ENCODE results near the gene KCNE4.
"Not testable (repeated sequence)": the region's sequence is repeated elsewhere in the genome, so short reads cannot be mapped to it uniquely, and the experiment has no call there.

KCNE4 gene

GRCh38 chr2:223058952-223059716, 7.1 kb downstream of the KCNE4 start:
- DNase-seq: no peak

- DNase-seq: no peak
Observed at GRCh38 chr2:223060201-223060825, 8.3 kb downstream of the KCNE4 start.

GRCh38 chr2:223062396-223062795, 10.4 kb downstream of the KCNE4 start:
- DNase-seq: no peak

- no peak for DNase-seq
Observed at GRCh38 chr2:223065107-223065506, 13.1 kb downstream of the KCNE4 start.

GRCh38 chr2:223066721-223067120, 14.7 kb downstream of the KCNE4 start:
- no peak for DNase-seq

GRCh38 chr2:223068071-223068470, 16.1 kb downstream of the KCNE4 start:
- no peak for DNase-seq

GRCh38 chr2:223069465-223069864, 17.5 kb downstream of the KCNE4 start:
- DNase-seq: no peak

GRCh38 chr2:223069988-223070387, 18.0 kb downstream of the KCNE4 start:
- no peak for DNase-seq

GRCh38 chr2:223071139-223071538, 19.1 kb downstream of the KCNE4 start:
- no peak for DNase-seq

GRCh38 chr2:223072826-223073225, 20.8 kb downstream of the KCNE4 start:
- no peak for DNase-seq

- DNase-seq: no peak
Observed at GRCh38 chr2:223075301-223076270, 23.6 kb downstream of the KCNE4 start.

GRCh38 chr2:223076573-223076972, 24.6 kb downstream of the KCNE4 start:
- DNase-seq: no peak

GRCh38 chr2:223078482-223078881, 26.5 kb downstream of the KCNE4 start:
- no peak for DNase-seq

GRCh38 chr2:223079378-223079777, 27.4 kb downstream of the KCNE4 start:
- no peak for DNase-seq

GRCh38 chr2:223079925-223080324, 27.9 kb downstream of the KCNE4 start:
- DNase-seq: no peak

GRCh38 chr2:223080790-223081360, 28.9 kb downstream of the KCNE4 start:
- DNase-seq: not testable (repeated sequence)

- DNase-seq: no peak
Observed at GRCh38 chr2:223081789-223082188, 29.8 kb downstream of the KCNE4 start.

- DNase-seq: no peak
Observed at GRCh38 chr2:223082706-223083105, 30.7 kb downstream of the KCNE4 start.

GRCh38 chr2:223083402-223084070, 31.5 kb downstream of the KCNE4 start:
- no peak for DNase-seq

- DNase-seq: no peak
Observed at GRCh38 chr2:223084873-223085272, 32.9 kb downstream of the KCNE4 start.

GRCh38 chr2:223086370-223086981, 34.5 kb downstream of the KCNE4 start:
- no peak for DNase-seq

GRCh38 chr2:223087466-223087865, 35.5 kb downstream of the KCNE4 start:
- no peak for DNase-seq
